GM15510 (cell line): Measurements from ENCODE around the gene MECP2.
"Not testable (repeated sequence)": the region's sequence is repeated elsewhere in the genome, so short reads cannot be mapped to it uniquely, and the experiment has no call there.

ENCODE experiments used
- POLR2A ChIP-seq: IDR thresholded peaks from 3 replicates; pipeline ENCODE4 v1.6.1; 2011; ENCODE audit warnings: borderline replicate concordance; ENCODE audit not compliant: insufficient read length; ENCODE audit errors: extremely low read depth

Gene MECP2

GRCh38 chrX:154097589-154098541 lies at the start of gene MECP2:
MECP2 (minus strand) TSS chrX:154097717.
- peak; percentile 24 for TF ChIP-seq POLR2A

- not testable (repeated sequence) for TF ChIP-seq POLR2A
Measured at GRCh38 chrX:154144010-154144409, 46.5 kb upstream of the MECP2 start, which contains the start of gene OPN1LW. OPN1LW (plus strand) TSS chrX:154144243; CDS start chrX:154144284, 41 bp downstream.

- TF ChIP-seq POLR2A: no peak
Measured at GRCh38 chrX:154142950-154143745, 45.6 kb upstream of the MECP2 start.

DNA sequence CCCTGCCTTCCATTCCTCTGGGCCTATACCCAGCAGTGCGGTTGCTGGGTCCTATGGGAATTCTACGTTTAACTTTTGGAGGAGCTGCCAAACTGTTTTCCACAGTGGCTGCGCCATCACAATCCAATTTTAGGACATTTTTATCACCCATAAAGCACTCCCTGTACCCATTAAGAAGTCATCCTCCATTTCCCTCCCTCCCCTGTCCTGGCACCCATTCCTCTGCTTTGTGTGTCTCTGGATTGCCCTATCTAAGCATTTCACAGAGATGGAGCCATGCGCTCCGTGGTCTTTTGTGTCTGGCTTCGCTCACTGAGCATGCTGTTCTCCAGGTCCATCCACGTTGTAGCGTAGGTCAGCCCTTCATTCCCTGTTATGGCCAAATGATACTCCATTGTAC lies 44.9 kb upstream of the MECP2 start:
- no peak for TF ChIP-seq POLR2A

- TF ChIP-seq POLR2A: no peak
Measured at GRCh38 chrX:154140742-154141141, 43.2 kb upstream of the MECP2 start.

GRCh38 chrX:154140206-154140605 lies 42.7 kb upstream of the MECP2 start:
- no peak for TF ChIP-seq POLR2A

DNA sequence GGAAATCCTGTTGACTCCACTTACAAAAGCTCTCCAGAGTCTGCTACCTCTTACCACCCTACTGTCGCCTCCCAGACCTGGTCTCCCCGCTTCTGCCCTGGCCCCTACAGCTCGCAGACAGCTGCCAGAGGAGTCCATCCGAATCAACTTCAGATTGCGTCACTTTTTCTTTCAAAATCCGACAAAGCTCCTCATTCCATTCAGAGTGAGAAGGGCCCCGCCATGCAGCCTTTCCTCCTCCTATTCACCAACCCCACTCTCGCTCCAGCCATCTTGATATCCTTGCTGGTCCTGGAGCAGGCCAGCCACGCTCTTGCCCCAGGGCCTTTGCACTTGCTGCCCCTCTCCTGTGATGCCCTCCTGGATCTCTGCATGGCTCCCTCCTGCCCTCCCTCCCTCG lies 41.3 kb upstream of the MECP2 start:
- no peak for TF ChIP-seq POLR2A

DNA sequence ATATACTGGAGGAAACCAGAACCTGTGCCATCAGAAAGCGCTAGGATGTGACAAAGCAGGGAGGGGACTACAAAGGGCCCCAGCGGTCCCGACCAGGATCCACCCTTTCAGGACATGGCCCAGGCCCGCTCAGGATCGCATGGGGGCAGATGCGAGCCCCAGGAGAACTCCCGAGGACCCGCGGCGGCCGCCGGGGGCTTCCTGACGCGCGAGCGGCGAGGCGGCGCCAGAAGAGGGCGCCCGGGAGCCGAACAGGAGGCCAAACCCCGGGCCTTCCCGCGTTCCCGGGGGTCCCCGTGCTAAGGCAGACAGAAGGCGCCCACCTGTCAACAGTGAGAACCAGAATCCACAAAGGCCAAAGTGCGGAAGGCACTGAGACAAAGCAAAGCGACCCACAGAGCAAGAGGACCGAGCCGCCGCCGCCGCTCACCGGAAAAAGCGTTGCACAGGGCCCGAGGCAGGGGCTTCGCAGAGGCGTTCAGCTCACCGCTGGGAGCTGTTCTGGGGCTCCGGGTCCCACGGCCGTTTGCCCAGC lies 39.2 kb upstream of the MECP2 start:
- no peak for TF ChIP-seq POLR2A

- TF ChIP-seq POLR2A: no peak
Measured at GRCh38 chrX:154135458-154136229, 38.1 kb upstream of the MECP2 start.

DNA sequence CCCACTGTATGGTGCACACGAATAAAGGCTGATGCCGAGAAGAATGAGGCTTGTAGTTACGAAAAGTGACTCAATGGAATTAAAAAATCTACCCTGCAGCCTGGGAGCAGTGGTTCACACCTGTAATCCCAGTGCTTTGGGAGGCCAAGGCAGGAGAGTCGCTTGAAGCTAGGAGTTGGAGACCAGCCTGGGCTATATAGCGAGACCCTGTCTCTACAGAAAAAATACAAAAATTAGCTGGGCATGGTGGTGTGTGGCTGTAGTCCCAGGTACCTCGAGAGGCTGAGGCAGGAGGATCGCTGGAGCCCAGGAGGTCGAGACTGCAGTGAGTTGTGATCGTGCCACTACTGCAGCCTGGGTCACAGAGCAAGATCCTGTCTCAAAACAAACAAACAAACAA lies 34.8 kb upstream of the MECP2 start:
- TF ChIP-seq POLR2A: no peak

- no peak for TF ChIP-seq POLR2A
Measured at GRCh38 chrX:154131955-154132354, 34.4 kb upstream of the MECP2 start.

GRCh38 chrX:154126101-154126500 lies 28.6 kb upstream of the MECP2 start:
- no peak for TF ChIP-seq POLR2A

GRCh38 chrX:154125391-154126040 lies 28.0 kb upstream of the MECP2 start:
- no peak for TF ChIP-seq POLR2A

DNA sequence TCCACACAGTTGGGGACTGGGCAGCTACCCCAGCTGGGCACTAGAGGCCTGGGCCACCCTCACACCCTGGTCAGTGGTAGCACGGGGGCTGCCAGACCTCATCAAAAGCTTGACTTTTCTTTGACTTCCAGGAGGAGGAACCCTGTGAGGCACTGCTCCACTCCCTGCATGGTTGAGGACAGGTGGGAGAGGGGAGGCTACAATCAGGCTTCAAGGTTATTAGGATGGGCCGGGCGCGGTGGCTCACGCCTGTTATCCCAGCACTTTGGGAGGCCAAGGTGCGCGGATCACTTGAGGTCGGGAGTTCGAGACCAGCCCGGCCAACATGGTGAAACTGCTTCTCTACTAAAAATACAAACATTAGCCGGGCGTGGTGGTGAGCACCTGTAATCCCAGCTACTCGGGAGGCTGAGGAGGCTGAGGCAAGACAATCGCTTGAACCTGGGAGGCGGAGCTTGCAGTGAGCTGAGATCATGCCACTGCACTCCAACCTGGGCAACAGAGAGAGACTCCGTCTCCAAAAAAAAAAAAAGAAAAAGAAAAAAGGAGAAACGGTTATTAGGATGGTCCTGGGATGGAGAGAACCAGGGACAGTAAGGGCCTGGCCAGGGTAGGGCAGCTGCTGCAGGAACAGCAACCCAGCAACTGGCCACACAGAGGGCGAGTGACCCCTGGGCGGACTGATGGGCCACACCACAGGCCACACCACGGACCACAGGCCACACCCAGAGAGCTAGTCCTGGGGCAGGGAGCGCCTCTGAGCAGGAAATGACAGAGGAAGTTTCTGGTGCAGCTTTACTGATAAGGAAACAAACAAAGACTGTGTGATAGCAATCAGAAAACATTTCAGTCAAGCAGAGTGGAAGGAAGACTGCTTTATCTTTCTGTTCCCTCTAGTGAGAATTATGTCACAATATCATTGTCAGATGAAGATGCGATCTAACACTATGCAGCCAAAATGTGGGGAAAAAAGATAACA lies 26.0 kb upstream of the MECP2 start:
- no peak for TF ChIP-seq POLR2A

GRCh38 chrX:154121961-154122360 lies 24.4 kb upstream of the MECP2 start:
- TF ChIP-seq POLR2A: no peak
